Inferior parietal cortex (tissue), 1 donor: ENCODE measurements around the gene HMX2.

ENCODE experiments used
- DNase-seq: peaks from one replicate; pipeline ENCODE4 v3.0.0-alpha.2; 2016; ENCODE audit errors: extremely low spot score

HMX2 gene

DNA sequence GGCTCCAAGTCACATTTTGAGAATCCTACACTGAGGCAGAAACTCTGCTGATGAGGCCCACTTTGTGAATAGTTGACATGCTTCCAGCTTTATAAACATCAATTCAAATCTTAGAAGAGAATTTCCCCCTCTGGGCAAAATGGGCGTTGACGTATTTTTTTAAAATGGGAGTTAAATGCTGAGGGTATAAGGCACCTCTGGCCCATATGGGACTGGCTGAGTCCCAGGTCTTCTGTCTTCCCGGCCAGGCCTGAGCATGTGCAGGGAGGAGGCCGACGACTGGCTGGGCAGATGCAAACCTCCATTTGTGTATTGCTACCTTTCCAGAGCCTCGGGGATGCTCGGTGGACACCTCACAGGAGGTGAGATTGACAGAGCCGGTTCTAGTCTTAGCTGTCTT, 44.0 kb downstream of the HMX2 start:
- DNase-seq: no peak

DNA sequence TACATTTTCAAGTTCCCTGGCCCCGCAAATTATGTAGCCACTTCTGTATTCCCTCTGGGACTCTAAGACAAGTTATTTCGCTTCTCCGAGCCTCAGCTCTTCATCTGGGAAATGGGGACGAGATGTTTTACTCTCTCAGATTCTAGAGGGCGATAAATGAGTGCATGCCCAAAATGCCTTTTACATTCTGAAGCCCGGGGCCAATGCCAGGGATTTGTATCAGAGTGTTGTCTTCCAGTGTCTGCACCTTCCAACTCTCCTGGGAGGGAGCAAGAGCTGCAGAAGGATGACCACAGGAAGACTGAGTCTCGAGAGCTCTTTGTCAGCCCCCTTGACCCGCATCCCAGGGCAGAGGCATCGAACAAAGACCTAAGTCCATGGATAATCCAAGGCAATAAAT, 46.1 kb downstream of the HMX2 start:
- DNase-seq: no peak
